NCI-H82 (cell line): ENCODE data around the gene METTL17.
"Not testable (repeated sequence)": the region's sequence is repeated elsewhere in the genome, so short reads cannot be mapped to it uniquely, and the experiment has no call there.

ENCODE experiments used
- DNase-seq: peaks from one replicate; lab custom pipeline; 2025; lab: John Stamatoyannopoulos, UW

METTL17 gene

DNA sequence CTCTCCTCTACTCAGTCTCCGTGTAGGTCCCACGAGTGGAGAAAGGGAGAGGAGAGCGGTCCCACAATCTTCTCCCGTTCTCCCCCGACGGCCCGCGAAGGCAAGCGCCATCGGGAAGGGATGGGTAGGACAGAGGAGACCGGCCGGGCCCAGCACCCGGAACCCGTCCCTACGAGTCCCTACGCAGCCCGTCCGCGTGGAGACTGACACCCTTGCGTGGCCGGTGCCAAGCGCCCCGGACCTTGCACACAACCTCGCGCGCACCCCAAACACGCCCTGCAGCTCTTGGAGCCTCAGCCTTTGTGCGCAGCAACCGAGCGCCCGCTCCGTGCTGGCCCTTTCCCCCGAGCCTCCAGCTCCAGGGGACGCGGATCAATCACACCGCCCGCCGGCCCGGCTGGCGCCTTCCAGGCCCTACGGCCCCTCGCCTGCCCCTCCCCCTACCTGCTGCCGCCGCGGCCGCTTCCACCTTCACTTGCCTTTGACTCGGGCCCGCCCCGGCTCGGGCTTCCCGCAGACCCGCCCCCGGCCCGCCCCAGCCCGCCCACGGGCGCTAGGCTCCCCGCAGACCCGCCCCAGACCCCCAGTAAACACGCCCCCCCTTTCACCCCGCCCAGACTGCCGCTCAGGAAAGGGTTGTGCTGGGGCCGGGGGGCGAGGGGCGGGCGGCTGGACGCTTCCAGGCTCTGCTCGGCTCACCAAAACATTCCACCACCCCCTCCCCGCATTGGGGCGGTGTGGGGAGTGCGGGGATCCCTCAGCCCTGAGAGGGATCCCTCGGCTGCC, 35.0 kb downstream of the METTL17 start, which contains the start of gene NDRG2:
NDRG2 (minus strand) TSS at position 477 of the 786 bp plus-strand sequence. CDS start 1,746 bp downstream, outside the sequence.
- DNase-seq: peak; percentile 88

DNA sequence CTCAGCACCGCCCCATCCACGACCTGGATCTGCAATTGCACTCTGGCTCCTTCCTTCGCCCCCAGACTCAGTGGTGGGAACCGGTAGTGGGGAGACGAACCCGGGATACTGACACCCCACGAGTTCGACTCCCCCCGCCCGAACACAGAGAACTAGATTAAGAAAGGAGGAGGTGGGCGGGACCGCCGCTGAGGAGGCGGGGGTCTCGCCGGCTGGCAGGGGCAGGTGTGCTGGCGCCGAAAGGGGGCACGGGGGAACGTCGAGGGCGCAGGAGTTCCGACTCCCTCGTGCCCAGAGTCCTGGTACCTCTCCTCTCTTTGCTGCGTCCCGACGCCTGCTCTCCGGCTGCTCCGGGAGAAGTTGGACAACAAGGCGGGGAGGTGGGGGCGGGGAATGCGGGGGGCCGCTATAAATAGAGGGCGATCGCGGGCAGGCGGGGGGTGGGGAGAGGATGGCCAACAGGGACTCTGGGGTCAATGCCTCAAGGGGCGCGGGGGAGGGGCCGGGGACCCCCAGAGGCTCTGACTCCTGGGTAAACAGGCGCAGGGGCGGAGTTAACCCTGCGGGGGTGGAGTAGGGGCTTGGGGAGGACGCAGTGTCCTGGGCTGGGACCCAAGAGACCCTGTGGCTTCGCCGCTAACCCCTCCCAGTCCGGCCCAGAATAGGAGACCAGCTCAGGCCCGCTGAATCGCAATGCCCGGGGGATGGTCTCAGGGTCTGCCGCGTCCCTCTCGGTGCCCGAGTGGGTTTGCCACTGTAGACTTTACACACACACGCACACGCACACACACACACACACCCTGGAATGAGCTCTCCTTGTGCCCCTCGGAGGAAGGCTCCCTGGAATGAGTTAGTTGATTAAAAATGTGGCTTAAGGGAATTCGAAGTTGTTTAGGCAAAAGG, 35.8 kb downstream of the METTL17 start:
- peak; percentile 49 for DNase-seq

GRCh38 chr14:21026274-21026987, 36.7 kb downstream of the METTL17 start:
- no peak for DNase-seq

DNA sequence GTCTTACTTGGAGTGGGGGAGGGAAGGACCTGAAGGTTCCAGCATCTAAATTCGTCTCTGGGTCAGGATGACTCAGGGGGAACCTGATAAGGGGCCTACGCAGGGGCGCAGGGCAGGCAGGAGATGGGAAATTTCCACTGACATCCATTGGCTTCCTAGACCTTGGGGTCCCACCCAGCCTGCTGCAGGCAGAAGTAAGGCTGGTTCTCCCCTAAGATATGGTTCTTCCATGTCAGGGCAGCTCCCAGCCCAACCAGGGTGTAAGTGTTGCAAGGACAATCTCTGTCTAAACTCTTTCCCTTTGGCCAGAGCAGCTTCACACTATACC, 37.2 kb downstream of the METTL17 start:
- DNase-seq: no peak

- no peak for DNase-seq
These were observed 40.1 kb downstream of the METTL17 start, which contains the start of gene TPPP2 for GRCh38 chr14:21029917-21030316. TPPP2 (plus strand) TSS chr14:21030217; CDS start chr14:21030582, 365 bp downstream.

DNA sequence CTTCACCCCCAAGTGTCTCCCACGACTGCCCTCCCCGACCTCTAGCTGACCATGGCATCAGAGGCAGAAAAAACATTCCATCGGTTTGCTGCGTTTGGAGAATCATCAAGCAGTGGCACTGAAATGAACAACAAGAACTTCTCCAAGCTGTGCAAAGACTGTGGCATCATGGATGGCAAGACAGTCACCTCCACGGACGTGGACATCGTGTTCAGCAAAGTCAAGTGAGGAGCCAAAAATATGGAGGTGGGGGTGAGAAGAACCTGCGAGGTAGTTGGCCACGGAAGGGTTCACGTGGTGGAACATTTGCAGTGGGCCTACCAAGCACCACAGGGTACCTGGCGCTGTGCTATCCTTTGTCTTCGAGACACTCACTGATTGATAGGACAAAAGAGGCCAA, 40.8 kb downstream of the METTL17 start:
- DNase-seq: no peak

DNA sequence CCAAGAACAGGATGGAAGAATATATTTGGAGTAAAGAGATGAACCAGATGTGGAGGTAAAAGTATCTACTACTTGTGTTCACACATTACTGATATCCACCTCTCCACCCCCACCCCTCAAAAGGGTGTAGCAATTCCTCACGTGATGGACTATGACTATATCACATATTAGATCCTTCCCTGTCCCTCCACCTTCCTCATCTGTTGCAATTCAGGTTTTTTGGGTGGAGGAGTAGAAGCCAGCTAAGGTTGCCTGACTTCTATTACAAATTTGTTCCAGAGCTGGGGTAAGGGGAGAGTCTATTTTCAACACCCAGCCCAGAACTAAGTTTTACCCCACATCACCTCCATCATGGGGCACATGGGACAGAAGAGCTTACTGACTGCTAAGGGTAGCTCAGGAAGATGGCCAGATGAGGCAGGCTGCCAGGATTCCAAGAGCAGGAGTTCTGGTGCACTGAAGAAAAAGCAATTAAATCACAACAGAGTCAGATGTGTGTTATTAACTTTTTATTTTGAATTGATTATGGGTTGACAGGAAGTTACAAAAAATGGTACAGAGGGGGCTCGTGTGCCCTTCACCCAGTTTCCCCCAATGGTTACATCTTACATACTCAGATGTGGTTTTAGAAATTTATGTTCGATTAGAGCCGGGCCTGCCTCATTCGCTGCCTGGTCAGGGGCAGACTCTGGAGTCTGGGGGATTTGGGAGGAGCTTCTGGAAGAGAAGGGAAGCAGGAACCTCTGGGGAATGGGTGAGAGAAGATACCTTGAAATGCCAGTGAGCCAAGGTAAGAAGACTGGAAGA, 42.7 kb downstream of the METTL17 start:
- no peak for DNase-seq

- no peak for DNase-seq
These were observed 43.4 kb downstream of the METTL17 start for GRCh38 chr14:21033133-21033698.

- no peak for DNase-seq
These were observed 44.9 kb downstream of the METTL17 start, which contains the start of gene RNASE13 for GRCh38 chr14:21034707-21035106. RNASE13 (minus strand) TSS chr14:21034807; CDS start chr14:21034288, 519 bp downstream.

DNA sequence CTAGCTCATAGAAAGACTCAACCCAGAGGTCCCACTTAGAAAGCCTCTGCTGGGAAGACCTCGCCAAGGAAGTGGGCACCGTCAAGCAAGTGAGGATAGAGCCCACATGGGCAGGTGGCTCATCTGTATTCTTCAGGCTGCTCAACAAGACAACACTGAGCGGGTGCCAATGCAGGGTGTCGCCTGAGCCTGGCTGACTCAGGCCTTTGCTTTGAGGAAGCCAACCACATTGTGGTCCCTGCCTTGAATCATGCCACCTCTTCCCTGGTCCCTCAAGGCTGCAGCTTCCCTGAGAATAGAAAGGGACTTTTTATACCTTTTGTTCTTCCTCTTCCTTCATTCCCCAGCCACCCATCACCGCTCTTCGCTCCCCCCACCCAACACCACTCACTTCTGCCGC, 47.0 kb downstream of the METTL17 start:
- no peak for DNase-seq

DNA sequence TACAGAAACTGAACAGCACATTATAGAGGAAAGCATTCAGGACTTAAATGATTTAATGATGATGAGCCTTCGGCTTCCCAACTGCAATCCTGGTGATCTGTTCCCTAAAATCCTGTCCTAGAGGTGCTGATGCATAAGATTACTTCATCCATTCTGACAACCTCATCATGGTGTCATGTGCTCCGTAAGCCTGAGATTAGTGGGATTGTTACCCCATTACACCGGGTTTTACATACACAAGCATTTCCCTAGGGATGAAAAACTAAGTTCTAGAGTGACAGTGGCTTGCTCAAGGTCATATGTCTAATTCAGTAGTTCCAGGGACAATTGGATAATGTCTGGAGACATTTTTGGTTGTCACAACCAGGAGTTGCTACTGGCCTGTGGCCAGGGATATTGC, 47.4 kb downstream of the METTL17 start:
- DNase-seq: peak; percentile 83

DNA sequence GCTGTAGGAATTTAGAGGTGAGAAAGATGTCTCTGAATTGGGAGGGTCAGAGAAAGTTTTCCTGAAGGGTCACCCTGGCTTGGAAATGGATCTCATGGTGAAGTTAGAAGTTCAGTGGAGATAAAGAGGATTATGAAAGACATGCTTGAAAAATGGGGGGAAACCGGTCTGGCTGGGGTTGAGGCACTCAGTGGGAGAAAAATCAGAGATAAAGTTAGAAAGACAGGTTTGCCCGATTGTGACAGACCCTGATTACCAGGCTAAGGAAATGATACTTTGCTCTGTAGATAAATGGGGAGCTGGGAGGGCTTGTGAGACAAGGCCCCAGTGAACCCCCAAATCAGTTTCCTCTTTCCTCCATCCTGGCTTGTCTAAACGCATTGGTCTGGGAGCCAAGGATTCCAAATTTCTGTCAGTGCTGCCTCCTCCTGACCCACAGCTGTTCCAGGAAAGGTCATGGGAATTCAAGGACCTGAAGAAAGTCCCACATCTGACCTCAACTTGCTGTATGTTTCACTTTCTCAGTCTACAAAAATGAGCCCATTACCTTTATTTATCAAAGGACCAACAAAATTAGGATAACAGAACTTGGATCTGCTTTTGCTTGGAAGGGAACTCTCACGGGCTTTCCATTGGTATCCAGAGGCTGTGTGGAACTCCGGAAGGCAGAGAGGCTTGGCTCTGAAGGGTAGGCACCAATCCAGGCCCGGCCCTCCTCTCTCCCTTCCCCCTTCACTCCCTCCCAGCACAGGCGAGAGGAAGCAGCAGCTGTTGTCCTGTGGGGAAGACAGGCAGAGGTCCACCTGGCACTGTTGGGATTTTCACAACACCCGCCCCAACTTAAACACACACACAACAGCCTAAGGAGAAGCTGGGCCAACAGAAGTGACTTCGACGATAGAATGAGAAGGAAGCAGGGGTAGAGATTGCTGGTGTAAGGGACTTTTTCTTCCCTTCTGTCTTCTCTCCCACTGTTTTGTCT, 49.0 kb downstream of the METTL17 start:
- DNase-seq: peak; percentile 91

DNA sequence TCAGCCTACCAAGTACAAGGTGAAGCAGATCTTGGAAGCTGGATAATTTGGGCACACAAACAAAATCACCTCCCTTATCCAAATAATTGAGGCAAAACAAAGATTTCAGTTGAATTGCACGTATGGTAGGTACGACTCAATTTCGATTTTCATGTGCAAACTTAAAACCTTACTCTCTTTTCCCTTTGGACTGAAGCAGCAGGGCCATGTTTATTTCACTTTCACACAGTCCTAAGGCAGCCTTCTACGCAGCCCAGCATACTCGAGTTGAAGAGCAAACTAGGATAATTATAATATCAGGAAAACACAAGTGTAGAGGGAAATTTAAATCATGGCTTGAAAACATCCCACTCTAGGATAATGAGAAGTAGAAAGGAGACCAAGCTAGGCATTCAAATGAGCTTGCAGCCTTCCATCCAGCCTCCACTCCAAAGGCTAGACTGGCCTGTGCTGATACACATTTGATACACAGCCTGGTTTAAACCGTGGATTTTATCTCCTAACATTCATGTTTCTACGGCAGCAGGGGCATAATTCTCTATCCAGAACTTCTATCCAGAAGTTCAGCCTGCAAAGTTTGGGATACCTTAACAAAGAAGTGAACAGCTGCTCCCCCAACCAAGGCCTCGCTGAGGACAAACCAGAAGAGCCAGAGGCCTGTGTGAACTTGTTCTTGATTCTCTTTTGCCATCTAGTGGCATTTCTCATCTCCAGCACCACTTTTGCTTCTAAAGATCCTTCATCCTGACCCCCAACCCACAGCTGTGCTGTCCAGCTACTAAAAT, 50.0 kb downstream of the METTL17 start:
- peak; percentile 80 for DNase-seq

DNA sequence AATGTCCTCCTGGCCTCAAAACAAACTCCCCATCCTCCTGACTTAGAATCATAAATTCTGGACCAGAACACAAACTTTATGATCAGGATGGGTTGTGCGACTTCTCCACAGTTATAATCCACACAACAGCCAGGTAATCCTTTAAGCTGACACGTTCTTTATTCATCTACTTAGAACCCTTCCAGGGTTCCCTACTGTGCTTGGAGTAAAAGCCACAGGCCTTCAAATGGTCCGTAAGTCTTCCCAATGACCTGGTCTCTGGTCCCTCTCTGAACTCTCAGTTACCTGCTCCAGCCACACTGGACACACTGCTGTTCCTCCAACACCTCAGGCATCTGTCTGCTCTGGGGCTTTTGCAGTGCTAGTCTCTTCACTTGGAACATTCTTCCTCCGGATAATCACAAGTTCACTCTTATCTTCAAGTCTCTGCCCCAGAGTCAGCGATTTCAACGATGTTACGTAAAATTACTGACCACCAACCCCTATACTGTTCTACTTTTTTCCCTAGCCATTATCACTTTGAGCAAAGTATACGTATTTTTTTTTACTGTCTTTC, 50.7 kb downstream of the METTL17 start:
- DNase-seq: peak; percentile 70

GRCh38 chr14:21040941-21041340, 51.2 kb downstream of the METTL17 start:
- not testable (repeated sequence) for DNase-seq

DNA sequence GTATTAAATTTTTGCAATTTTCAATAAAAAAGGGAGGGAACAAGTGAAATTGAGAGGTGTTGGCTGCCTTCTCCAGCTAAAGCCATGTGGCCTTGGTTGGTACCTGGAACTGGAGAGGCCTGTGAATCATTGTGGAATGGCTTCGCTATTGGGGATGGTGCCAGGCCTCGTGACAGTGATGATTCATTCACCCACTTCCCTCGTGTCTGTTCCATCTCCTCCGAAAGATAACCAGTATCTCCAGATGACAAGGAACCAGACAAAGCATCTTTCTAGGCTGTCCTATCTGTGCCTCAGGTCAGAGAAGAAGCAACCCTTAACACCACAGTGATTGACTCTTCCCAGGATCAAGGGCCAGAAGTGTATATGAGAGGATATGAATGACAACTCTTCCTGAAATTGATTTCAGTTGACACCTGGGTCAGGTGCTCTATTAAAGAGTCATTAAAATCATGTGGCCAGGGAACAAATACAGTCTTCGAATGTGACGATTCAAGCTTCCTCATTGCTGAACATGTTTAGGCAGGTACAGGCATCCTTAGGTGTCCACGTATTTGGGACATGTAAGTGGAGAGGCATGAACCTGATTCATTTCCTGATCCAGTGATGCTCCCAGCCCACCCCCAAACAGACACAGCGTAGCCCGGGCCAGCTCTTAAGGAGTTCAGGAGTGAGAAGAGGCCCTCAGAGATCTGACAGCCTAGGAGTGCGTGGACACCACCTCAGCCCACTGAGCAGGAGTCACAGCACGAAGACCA, 52.1 kb downstream of the METTL17 start, which contains the start of gene RNASE7:
RNASE7 (plus strand) TSS at position 687 of the 758 bp plus-strand sequence. CDS start 631 bp downstream, outside the sequence.
- no peak for DNase-seq

DNA sequence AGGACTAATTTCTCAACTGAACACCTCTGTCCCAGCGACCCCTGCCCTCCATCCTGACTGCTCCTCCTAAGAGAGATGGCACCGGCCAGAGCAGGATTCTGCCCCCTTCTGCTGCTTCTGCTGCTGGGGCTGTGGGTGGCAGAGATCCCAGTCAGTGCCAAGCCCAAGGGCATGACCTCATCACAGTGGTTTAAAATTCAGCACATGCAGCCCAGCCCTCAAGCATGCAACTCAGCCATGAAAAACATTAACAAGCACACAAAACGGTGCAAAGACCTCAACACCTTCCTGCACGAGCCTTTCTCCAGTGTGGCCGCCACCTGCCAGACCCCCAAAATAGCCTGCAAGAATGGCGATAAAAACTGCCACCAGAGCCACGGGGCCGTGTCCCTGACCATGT, 53.1 kb downstream of the METTL17 start:
- DNase-seq: no peak
